HG03196 (cell line): Measurements from ENCODE around the gene CCDC6.

ENCODE experiments used
- ATAC-seq: cut with Tn5 transposase; IDR thresholded peaks from one replicate; pipeline ENCODE4 v1.9.1; 2021; ENCODE audit not compliant: unreplicated experiment

The CCDC6 gene

GRCh38 chr10:59854571-59854970, 51.8 kb downstream of the CCDC6 start:
- no peak for ATAC-seq

GRCh38 chr10:59852670-59853069, 53.7 kb downstream of the CCDC6 start:
- ATAC-seq = no peak

DNA sequence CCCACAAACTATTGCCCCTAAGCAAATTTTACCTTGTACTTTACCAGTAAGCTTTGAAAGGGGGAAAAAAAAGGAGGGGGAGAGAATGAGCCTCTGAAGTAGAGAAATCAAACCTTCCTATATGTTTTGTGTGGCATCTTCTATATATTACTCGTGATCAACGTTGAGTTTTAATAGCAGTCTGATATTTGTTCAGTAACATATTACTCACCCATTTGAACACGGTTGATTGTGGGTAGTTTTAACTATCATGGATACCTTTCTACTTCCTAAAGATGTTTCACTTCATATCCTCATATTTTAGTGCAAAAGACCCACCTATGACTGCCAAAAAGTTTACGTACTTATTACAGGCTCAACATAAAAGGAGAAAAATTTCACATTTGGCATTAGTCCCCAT, 54.5 kb downstream of the CCDC6 start:
- no peak for ATAC-seq

DNA sequence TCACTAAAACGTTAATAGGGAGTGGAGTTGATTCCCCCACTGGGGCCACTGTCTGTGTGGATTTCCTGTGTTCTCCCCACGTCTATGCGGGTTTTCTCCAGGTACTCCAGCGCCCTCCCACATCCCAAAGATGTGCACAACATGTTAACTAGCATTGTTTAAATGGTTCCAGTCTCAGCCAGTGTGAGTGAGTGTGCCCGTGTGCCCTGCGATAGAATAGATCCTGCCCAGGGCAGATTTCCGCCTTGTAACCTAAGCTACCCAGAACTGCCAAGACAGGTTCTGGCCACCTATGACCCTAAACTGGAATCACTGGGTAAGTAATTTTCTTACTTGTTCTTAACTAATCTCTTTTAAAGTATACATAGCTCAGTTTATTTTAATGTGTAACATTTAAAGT, 58.5 kb downstream of the CCDC6 start:
- ATAC-seq = no peak

GRCh38 chr10:59847326-59847725, 59.0 kb downstream of the CCDC6 start:
- ATAC-seq = no peak

GRCh38 chr10:59844436-59844835, 61.9 kb downstream of the CCDC6 start:
- ATAC-seq = no peak

- ATAC-seq = no peak
These were observed 62.6 kb downstream of the CCDC6 start for GRCh38 chr10:59843748-59844147.

- no peak for ATAC-seq
These were observed 66.8 kb downstream of the CCDC6 start for GRCh38 chr10:59839576-59839975.

GRCh38 chr10:59838085-59838789, 68.1 kb downstream of the CCDC6 start:
- ATAC-seq = no peak

- no peak for ATAC-seq
These were observed 72.5 kb downstream of the CCDC6 start for GRCh38 chr10:59833810-59834209.

DNA sequence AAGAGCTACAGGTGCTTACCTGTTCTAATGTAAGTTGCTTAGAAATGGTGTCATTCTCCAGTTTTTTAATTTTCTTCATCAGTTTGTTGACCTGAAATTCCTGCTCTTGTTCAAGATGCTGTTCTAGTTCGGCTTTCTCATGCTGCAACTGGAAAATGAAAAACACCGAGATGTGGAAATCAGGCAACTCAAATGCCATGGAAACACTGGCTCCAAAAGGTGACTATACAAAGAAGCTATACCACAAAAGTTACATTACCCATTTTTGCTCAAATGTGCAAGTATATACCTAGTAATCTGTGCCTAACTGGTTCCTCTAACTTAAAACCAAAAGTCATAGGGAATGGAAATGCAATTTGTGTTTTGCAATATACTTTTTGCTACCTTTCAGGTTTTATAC, 73.8 kb downstream of the CCDC6 start:
- no peak for ATAC-seq

DNA sequence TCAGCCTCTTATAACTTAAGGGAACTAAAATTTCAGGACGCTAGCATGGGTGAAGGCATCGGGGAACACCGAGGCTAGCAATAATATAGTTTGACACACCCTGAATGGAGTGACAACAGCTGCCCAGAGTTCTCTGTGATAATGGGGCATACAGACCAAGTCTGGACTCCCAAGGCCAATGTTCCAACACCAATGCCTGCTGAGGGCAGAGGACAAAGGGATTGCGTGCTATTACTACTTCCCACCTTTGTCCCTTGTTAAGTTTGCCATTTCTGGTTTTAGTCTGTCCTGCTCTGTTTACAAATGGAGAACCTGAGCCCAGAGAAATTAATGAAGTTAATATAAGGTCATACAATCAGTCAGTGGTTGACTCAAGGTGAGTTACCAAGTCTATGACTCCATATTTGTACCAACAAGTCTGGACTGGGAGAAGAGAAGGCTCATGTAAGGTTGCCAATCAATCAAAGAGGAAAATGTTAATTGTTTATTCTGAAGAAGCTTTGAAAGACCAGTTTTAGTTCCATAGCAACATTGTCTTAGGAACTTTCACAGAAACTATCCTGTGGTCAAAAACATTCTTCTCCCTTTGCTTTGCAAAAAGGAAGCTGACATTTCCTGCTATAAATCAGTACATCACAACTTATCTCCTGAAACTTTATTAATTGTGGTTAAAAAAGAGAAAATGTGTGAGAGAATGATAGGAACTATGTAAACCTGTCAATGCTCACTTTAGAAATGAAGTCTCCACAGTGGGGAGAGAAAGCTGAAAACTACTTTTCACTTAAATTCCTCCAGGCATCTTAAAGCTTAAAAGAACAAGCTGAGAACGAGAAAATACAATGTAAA, 74.5 kb downstream of the CCDC6 start:
- no peak for ATAC-seq

DNA sequence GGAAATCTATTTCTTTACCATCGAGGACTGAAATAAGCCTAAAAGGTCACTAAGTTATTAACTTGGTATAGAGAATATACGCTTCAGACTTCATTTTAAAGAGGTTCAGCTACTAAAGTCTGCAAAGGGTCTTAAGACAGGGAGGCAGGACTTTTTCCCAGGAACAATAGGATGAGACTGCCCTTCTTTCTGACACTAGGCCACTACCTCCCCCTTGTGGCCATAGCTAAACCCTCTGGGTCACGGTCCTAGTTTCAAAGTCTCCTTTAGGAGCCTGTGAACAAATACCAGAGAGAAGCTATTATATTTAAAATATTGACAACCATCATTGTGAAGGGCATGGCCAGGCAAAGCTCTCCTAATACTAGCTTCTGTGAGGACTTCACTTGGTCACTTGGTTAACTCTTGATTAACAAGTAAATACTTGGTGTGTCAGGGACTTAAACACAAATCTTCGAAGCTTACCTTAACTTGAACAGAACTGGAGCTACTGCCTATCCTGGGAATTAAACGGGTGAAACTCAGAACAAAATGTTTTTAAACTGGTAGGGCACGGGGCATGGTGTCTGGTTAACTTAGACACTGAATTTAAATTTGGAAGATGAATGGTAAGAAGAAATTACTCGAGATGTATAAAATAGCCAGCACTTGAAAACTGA, 75.6 kb downstream of the CCDC6 start:
- no peak for ATAC-seq

- ATAC-seq = peak; percentile 66
These were observed 76.8 kb downstream of the CCDC6 start for GRCh38 chr10:59829601-59830000.

GRCh38 chr10:59829024-59829423, 77.3 kb downstream of the CCDC6 start:
- no peak for ATAC-seq

GRCh38 chr10:59825932-59826331, 80.4 kb downstream of the CCDC6 start:
- no peak for ATAC-seq

- no peak for ATAC-seq
These were observed 82.6 kb downstream of the CCDC6 start for GRCh38 chr10:59823751-59824150.

DNA sequence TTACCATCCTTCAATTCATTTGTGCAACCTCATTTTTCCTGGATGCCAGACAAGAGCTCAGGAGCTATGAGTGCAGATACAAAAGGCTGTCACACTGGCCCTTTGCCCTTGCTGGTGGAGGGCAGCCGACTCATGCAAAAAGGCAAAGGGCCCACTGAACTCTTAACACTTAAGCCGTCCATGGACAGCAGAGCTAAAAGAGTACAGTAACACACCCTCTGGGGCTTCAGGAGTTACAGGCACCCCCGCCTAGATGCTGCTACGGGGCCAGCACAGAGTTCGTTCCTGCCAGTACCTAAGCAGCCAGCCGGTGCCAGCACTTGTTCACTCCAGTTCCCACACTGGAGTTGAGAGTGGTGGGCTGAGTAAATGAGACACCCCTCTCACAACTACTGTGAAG, 83.2 kb downstream of the CCDC6 start:
- no peak for ATAC-seq

- ATAC-seq = no peak
These were observed 85.9 kb downstream of the CCDC6 start for GRCh38 chr10:59820471-59820870.

DNA sequence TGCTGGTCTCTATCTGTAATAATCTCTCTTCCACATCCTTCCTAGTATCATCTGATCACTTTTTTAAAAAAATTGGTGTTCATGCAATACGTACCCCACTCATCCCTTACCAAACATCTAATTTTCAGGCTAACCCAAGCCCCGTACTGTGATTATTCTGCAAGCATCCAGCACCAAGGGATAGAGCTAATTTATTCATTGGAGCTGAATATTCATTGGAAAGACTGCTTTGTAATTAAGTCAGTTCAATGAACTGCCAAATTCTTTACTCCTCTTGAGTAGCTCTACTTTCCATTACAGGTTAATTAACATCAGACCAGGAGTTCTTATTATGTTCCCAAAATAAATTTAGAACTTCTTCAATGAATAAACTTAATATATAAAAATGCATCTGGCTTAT, 86.7 kb downstream of the CCDC6 start:
- ATAC-seq = no peak

- no peak for ATAC-seq
These were observed 87.1 kb downstream of the CCDC6 start for GRCh38 chr10:59819265-59819664.

GRCh38 chr10:59817773-59818172, 88.6 kb downstream of the CCDC6 start:
- ATAC-seq = no peak
